ENCODE results near the gene NLRP14.

Gene NLRP14

DNA sequence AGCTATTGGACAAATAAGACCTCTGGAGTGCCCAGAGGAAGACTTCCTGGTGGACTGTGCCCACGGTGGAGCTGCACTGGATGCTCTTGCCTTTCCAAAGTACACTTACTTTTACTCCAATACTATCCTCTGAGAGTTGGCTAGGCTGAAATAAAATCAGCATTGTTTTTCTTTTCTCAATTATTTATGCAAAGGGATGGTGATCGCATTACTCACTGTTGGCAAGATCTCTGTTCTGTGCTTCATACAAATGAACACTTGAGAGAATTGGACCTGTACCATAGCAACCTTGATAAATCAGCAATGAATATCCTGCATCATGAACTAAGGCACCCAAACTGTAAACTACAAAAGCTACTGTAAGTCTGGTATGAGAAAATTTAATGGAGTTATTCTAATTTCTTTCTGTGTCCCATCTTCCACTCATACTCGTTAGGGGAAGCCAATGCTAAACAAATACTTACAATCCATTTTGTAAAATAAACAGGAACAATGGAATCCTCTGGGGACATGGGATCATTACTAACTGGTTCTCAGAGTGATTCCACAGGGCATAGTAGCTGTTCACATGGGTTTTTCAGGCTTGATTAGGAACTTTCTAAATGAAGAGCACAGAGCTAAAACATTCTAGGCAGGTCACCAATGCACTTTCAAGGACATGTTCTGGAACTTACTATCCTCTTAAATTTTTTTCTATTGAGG lies 26.3 kb downstream of the NLRP14 start:
- in situ Hi-C loops (cut with HindIII; ENCODE audit: low sequenced_read_pairs) = loop anchor here (5.0 kb wide), 1 partner anchor 54 kb away; no protein-coding TSS in a partner anchor

- in situ Hi-C loops (cut with HindIII; ENCODE audit: low sequenced_read_pairs) = no loop called here
Measured at GRCh38 chr11:7050191-7050590, 29.9 kb downstream of the NLRP14 start.

- in situ Hi-C loops (cut with HindIII; ENCODE audit: low sequenced_read_pairs) = no loop called here
Measured at GRCh38 chr11:7056828-7057513, 36.7 kb downstream of the NLRP14 start.

GRCh38 chr11:7057641-7058040 lies 37.4 kb downstream of the NLRP14 start:
- in situ Hi-C loops (cut with HindIII; ENCODE audit: low sequenced_read_pairs) = no loop called here

DNA sequence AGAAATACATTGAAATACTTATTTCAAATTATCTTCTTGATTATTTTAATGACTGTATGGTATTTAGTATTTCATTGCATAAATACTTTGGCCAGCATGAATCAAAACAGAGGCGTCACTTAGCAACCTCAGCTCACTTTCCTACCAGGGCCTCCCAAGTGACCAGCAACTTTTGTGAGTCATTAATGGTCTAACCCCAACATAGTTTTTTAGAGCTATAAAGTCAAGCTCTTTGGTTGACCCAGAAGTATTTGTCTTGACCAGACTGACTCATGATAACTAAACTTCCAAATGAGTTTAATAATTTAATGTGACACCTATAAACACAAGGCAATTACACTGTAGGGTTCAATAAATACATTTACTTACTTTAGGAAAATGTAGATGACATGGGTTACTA lies 40.6 kb downstream of the NLRP14 start:
- in situ Hi-C loops (cut with HindIII; ENCODE audit: low sequenced_read_pairs) = no loop called here

- in situ Hi-C loops (cut with HindIII; ENCODE audit: low sequenced_read_pairs) = no loop called here
Measured at GRCh38 chr11:7062534-7062933, 42.3 kb downstream of the NLRP14 start.

GRCh38 chr11:7072401-7073028 lies 52.2 kb downstream of the NLRP14 start:
- in situ Hi-C loops (cut with HindIII; ENCODE audit: low sequenced_read_pairs) = no loop called here

GRCh38 chr11:7077101-7077500 lies 56.8 kb downstream of the NLRP14 start:
- in situ Hi-C loops (cut with HindIII; ENCODE audit: low sequenced_read_pairs) = loop anchor here (25.0 kb wide), 1 partner anchor 610 kb away; no protein-coding TSS in a partner anchor

DNA sequence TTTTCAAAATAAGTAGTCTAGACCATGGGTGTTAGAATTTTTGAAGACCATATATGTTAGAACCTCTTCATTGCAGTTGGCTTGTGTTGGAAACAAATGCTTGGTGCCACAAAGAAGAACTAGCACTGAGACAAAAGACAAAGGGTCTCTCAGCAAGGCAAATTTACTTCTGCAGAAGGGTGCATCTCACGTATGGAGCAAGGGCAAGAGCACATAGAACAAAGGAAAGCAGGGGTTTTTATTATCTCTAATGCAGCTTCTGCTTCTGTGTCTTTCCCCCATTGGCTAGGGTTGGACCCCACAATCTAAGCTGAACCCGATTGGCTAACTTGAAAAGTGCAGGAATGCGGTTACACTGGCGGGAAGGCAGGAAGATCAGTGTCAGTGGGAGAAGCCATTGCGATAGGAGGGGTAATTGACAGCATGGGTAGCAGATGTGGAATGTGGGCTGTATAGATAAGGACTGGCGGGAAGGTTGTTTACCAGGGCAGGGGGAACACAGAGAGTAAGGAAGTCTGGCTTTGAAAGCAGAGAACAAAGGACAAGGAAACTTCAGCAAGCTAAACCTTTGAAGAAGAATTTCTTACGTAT lies 59.4 kb downstream of the NLRP14 start:
- in situ Hi-C loops (cut with HindIII; ENCODE audit: low sequenced_read_pairs) = loop anchor here (25.0 kb wide), 1 partner anchor 608 kb away; no protein-coding TSS in a partner anchor

DNA sequence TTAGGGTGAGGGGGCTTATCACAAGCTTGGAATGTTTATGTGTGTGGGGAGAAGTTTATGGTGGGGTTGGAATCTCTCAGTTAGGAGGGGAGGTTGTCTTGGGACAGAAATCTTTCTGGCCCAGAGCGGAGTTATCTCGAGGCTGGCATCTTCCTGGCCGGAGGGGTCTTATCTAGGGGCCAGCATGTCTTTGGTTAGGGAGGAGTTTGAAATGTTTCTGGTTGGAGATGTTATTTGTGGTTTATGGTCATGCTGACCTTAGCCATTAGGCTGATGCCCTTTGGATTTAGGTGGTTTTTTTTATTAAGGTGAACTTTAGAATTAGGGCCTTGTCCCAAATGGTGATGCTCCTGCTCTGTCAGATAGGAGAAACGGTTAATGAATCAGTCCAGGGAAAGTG lies 60.6 kb downstream of the NLRP14 start:
- in situ Hi-C loops (cut with HindIII; ENCODE audit: low sequenced_read_pairs) = loop anchor here (25.0 kb wide), 1 partner anchor 606 kb away; no protein-coding TSS in a partner anchor

GRCh38 chr11:7081441-7081840 lies 61.2 kb downstream of the NLRP14 start:
- in situ Hi-C loops (cut with HindIII; ENCODE audit: low sequenced_read_pairs) = loop anchor here (25.0 kb wide), 1 partner anchor 606 kb away; no protein-coding TSS in a partner anchor

DNA sequence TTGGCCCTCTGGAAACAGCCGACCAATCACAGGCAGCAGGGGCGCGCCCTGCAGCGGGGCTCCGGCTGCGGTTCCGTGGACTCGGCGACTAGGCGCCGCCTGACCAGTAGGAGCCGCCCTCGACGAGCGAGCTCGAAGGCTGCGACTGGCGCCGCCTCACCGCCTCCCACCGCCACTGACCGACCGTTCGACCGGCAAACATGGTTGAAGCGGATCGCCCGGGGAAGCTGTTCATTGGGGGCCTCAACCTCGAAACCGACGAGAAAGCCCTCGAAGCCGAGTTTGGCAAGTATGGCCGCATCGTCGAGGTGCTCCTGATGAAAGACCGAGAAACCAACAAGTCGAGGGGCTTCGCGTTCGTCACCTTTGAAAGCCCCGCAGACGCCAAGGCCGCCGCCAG lies 68.6 kb downstream of the NLRP14 start, which contains the start of gene RBMXL2:
TSS of gene RBMXL2 (plus strand) at position 78 of the 400 bp plus-strand sequence. CDS start at position 201, 123 bp downstream.
- in situ Hi-C loops (cut with HindIII; ENCODE audit: low sequenced_read_pairs) = loop anchor here (25.0 kb wide), 1 partner anchor 598 kb away; no protein-coding TSS in a partner anchor

DNA sequence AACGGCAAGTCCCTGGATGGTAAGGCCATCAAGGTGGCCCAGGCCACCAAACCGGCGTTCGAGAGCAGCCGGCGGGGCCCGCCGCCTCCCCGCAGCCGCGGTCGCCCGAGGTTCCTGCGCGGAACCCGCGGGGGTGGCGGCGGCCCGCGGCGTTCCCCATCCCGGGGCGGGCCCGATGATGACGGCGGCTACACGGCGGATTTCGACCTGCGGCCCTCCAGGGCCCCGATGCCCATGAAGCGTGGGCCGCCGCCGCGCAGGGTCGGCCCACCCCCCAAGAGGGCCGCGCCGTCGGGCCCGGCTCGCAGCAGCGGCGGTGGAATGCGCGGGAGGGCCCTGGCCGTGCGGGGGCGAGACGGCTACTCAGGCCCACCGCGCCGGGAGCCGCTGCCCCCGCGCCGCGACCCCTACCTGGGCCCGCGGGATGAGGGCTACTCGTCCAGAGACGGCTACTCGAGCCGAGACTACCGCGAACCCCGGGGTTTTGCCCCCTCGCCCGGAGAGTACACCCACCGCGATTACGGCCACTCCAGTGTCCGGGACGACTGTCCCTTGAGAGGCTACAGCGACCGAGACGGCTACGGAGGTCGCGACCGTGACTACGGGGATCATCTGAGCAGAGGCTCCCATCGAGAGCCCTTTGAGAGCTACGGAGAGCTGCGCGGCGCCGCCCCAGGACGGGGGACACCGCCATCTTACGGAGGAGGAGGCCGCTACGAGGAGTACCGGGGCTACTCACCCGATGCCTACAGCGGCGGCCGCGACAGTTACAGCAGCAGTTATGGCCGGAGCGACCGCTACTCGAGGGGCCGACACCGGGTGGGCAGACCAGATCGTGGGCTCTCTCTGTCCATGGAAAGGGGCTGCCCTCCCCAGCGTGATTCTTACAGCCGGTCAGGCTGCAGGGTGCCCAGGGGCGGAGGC lies 69.3 kb downstream of the NLRP14 start:
- in situ Hi-C loops (cut with HindIII; ENCODE audit: low sequenced_read_pairs) = loop anchor here (25.0 kb wide), 1 partner anchor 598 kb away; no protein-coding TSS in a partner anchor

GRCh38 chr11:7098235-7098832 lies 78.1 kb downstream of the NLRP14 start:
- in situ Hi-C loops (cut with HindIII; ENCODE audit: low sequenced_read_pairs) = loop anchor here (25.0 kb wide), 1 partner anchor 589 kb away; no protein-coding TSS in a partner anchor

DNA sequence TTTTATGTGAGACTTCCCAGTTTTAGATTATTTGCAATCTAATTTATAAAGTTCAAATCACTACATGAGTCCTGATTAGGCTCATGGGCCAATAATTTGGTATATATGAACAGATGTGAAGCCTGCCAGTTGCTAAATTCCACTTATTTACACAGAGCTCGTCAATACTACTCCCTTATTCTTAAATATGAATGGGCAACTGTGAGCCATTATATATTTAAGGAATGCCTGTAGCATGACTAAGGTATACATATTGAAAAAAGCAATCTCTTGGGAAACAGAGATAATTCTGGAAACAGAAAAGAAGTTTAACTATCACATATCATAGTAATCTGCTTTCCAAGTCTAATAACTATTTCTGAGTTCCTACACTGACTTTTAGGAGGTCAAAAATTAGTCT lies 95.5 kb downstream of the NLRP14 start:
- in situ Hi-C loops (cut with HindIII; ENCODE audit: low sequenced_read_pairs) = no loop called here

DNA sequence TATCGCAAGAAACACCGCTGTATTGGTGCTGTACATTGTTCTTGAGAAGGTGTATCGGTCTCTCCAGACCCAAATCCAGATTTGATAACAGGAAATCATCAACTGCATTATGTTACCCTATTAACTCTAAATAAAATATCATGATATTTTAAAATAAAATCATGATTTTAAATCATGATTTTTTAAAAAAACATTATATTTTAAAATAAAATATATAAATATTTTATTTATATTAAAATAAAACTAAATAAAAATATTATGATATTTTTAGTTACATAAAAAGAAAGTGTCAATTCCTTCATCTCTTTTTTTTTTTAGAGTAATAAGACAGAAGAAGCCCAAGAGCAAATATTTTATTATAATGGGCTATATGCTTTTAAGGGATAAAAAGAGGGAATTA lies 96.1 kb downstream of the NLRP14 start:
- in situ Hi-C loops (cut with HindIII; ENCODE audit: low sequenced_read_pairs) = no loop called here
